CD4-positive, alpha-beta T cell treated with Interleukin-17A for 4 hours (primary cell): ENCODE data around the gene RARA.

Experiments used
- DNase-seq: peaks from one replicate; pipeline ENCODE4 v3.0.0-alpha.2; 2020; ENCODE audit warnings: mixed read lengths

Gene RARA

GRCh38 chr17:40329839-40330794, 21.1 kb downstream of the RARA start:
- DNase-seq, result no peak

DNA sequence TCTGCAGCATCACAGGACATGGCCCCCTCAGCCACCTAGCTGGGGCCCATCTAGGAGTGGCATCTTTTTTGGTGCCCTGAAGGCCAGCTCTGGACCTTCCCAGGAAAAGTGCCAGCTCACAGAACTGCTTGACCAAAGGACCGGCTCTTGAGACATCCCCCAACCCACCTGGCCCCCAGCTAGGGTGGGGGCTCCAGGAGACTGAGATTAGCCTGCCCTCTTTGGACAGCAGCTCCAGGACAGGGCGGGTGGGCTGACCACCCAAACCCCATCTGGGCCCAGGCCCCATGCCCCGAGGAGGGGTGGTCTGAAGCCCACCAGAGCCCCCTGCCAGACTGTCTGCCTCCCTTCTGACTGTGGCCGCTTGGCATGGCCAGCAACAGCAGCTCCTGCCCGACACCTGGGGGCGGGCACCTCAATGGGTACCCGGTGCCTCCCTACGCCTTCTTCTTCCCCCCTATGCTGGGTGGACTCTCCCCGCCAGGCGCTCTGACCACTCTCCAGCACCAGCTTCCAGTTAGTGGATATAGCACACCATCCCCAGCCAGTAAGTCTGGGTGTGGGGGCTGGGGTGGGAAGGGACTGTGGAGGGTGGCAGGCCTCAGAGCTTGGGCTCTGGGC, 22.0 kb downstream of the RARA start:
- no peak for DNase-seq

- no peak for DNase-seq
Observed at GRCh38 chr17:40331743-40332641, 23.0 kb downstream of the RARA start.

GRCh38 chr17:40333781-40334448, 24.9 kb downstream of the RARA start:
- no peak for DNase-seq

DNA sequence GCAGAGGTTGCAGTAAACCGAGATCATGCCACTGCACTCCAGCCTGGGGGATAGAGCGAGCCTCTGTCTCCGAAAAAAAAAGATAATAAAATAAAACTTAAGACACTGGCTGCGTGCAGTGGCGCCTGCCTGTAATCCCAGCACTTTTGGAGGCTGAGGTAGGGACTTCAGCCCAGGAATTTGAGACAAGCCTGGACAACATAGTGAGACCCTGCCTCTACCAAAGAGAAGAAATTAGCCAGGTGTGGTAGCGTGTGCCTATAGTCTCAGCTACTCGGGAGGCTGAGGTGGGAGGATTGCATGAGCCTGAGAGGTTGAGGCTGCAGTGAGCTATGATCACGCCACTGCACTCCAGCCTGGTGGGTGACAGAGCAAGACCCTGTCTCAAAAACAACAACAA, 26.6 kb downstream of the RARA start:
- DNase-seq, result no peak

DNA sequence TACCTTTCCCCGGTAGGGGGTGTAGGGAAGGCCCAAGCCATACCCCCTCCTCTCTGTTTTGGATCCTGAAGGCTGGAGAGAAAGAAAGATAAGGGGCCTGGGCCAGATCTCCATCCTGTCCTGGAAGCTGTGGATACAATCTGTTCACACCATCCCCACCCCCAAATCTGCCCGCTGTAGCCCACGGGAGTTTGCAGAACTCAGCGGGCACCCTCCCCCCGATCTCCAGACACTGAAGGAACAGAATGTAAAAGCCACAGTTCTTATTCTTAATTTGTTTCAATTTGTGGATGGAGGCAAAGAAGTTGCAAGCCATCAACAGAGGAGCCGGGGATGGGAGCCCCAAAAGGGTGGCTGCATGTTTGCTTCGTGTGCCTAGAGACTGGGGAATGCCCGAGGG, 28.4 kb downstream of the RARA start:
- no peak for DNase-seq

- DNase-seq, result no peak
Observed at GRCh38 chr17:40338058-40338457, 29.1 kb downstream of the RARA start.

DNA sequence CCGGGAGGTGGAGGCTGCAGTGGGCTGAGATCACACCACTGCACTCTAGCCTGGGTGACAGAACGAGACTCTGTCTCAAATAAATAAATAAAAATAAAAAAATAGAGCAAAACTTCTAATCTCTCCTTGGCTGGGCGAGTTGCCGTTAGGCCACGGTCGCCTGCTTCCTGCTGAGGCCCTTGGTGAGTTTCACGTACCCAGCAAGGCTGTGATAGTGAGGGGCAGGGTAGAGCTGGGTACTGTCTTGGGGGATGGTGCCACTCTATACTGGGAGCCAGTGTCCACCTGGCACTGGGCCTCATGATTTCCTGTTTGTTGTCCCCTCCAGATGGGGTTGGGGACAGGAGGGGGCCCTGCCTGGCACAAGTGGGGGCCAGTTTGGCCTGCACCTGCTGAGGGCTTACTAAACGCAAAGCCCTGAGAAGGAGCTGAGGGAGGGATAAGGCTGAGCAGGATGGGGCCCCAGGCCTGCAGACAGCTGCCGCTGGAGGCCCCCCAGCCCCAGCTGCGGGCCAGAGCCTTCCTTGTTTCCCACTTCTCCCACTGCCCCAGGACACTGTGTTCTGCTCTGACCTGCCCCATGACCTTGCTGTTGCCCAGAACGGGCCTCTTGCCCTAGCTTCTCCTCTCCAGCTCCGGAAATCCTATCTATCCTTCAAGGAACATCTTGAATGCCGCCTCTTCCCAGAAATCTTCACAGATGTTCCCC, 30.1 kb downstream of the RARA start:
- no peak for DNase-seq

DNA sequence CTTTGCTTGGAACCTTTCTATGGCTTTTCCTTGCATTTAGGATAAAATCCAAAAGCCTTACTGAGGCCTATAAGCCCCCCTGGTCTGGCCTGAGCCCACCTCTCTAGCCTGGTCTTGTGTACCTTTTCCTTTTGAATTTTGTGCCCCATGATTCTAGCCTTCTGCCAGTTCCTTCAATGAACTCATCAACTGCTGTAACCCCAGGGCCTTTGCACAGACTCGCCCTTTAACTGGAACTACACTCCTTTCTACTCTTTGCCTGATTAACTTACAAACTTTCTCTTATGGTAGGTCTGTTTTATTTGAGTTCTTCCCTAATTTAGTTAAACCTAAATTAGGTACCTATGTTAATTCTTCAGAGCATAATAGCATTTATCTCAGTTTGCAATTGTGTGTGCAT, 31.3 kb downstream of the RARA start:
- DNase-seq, result no peak

DNA sequence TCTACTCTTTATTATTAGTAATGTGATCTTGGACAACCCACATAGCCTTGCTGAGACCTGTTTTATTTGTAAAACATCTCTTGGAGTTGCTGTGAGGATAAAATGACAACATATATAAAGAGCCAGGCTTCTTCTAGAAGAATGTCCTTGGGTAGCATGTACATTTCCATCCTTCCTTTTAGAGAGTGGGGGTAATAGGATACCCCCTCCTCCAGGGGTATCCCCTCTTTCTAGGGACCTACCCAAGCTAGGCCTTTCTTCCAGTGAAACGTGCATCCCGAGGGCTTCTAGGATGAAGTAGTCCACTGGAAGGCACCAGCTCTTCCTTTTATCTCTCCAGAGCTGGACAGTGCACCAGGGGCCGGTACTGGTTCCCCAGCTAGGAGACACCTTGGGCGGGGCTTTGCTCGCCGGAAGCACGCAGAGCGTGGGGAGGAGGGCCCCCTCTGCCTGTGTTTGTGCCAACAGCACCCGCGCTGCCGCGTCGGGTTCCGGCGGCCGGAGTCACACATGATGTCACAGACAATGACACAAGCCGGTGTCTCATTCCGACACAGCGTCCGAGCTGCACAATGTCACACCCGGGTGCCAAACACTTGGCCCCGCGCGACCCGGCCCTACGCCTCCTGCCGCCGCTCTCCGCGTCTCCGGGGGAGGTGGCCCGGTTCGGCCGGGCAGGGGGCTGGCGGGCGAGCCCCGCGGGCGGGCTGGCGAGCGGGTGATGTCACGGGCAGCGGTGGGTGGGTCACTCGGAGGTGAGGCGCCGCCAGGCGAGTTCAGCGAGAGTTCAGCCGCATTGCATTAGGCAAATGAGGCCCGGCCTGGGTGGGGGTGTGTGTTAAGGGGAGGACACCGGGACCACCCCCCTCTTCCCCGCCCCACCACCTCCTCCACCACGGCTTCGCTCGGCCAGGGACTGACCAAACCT, 32.2 kb downstream of the RARA start:
- peak; percentile 90 for DNase-seq

- DNase-seq, result peak; percentile 61
Observed at GRCh38 chr17:40341808-40342503, 33.0 kb downstream of the RARA start.

DNA sequence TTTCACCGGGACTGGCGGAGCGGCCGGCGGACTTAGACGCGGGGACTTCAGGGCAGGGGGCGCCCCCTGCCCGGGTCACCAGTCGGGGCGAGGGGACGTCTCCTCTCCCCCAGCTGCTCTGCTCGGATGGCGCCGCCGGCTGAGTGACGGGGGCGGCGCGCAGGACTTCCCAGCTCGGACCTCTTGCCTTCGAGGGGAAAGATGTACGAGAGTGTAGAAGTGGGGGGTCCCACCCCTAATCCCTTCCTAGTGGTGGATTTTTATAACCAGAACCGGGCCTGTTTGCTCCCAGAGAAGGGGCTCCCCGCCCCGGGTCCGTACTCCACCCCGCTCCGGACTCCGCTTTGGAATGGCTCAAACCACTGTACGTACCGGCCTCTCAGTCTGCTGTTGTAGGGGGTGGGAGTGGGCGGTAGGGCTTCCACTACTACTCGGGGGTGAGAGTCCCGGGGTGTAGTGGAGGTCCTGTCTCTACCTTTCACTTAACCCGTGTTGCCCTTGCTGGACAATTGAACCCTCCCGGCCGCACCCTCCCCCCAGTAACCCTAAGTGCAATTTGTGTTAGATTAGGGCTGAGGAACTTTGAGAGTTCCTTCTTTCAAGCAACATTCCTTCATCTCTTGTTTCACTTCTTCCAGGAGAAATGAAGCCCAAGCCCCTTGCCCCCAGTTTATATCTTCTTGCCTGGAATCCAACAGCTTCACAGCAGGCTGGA, 33.7 kb downstream of the RARA start:
- no peak for DNase-seq

- DNase-seq, result no peak
Observed at GRCh38 chr17:40343219-40344119, 34.5 kb downstream of the RARA start.

DNA sequence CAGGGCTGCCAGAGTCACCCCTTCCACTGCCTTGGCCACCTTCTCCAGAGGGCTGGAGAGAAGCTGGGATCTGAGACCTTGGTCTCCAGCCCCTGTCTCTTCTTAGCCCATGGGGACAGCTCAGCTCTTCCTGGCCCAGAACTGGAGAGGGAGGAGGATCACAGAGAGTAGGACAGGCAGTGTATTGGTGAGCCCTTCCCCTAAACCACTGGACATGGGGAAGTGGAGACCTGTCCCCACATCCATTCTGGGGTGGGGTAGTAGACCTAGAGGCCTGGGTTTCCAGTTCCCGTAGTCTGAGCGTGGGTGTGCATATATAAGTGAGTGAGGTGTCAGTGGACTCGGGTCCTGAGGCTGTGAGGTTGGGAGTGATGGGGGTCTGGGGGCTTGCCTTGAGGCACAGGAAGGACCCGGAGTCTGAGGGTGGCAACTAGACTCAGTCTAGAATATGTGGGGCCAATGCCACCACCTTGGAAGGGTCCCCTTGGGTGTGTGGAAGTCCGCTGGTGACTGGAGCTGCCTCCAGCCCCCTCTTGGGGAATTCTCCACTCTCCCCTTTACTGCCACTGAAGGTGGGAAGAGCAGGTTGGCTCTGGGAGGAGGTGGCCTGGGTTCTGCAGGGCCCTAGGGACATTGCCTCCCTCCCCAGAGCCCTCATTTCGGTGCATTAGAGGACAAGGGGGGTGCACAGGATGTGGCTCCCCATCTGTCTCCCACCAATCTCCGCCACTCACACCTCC, 35.6 kb downstream of the RARA start:
- no peak for DNase-seq

DNA sequence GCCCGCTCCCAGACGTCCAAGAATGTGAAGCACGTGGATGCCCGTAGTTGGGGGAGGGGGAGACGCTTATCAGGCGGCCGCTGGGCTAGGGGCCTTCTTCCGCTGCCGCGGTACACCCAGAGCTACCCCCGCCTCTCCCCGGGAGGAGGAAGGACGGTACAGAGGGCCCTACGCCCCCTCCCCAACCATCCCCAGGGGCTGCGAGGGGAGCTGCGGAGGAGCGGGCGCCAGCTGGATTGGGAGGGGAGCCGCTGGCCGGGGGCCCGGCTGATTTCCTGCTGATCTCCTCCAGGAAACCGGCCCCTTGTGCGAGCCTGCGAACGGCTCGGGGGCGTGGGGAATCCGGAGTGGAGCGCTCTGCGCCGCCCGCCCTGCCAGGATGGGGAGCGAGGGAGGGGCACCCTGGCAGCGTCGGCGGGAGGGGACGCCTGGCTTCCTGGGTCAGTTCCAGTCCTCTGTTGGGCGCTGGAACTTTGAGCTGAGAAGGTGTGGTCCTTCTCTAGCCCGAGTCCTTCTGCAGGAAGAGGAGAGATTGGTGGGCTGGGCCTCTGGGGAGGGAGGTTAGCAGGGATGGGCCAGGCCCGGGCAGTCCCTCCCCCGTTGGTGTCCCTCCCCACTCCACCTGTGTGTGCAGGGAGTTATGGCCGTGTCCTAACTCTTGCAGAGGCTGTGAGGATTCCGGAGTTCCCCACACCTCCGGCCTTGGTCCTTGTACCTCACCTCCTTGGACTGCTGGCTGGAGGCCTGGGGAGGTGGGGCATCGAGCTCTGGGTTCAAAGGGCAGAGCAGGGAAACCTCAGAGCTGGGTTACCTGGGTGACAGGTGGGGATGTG, 36.4 kb downstream of the RARA start:
- peak; percentile 43 for DNase-seq

- DNase-seq, result no peak
Observed at GRCh38 chr17:40345994-40346764, 37.2 kb downstream of the RARA start.
